WI38 (cell line): ENCODE measurements around the gene SFTPA2.
"Not testable (repeated sequence)": the region's sequence is repeated elsewhere in the genome, so short reads cannot be mapped to it uniquely, and the experiment has no call there.

Experiments
- H3K4me3 ChIP-seq: 2 replicates; pipeline ENCODE4 v1.5.1; 2011; ENCODE audit warnings: low read depth, mild to moderate bottlenecking, control low read depth, low read length
- CTCF ChIP-seq: IDR thresholded peaks from 2 replicates; pipeline ENCODE4 v1.5.1; 2012; ENCODE audit warnings: low read depth, mild to moderate bottlenecking, control low read depth, low read length

SFTPA2 gene

GRCh38 chr10:79522464-79522863 lies 37.7 kb downstream of the SFTPA2 start:
- not testable (repeated sequence) for H3K4me3 ChIP-seq

- not testable (repeated sequence) for H3K4me3 ChIP-seq
Measured at GRCh38 chr10:79521751-79522150, 38.5 kb downstream of the SFTPA2 start.

GRCh38 chr10:79517567-79517966 lies 42.6 kb downstream of the SFTPA2 start:
- H3K4me3 ChIP-seq, result not testable (repeated sequence)

GRCh38 chr10:79516532-79517205 lies 43.5 kb downstream of the SFTPA2 start:
- not testable (repeated sequence) for H3K4me3 ChIP-seq

GRCh38 chr10:79511891-79512583 lies 48.2 kb downstream of the SFTPA2 start, which contains the start of gene EIF5AL1:
Gene EIF5AL1, plus strand, starts transcription at chr10:79512533. Its CDS starts 117 bp downstream, at chr10:79512650.
- H3K4me3 ChIP-seq, result not testable (repeated sequence)

GRCh38 chr10:79509934-79510508 lies 50.2 kb downstream of the SFTPA2 start:
- H3K4me3 ChIP-seq, result not testable (repeated sequence)

- not testable (repeated sequence) for H3K4me3 ChIP-seq
Measured at GRCh38 chr10:79509306-79509933, 50.8 kb downstream of the SFTPA2 start.

GRCh38 chr10:79508245-79508644 lies 52.0 kb downstream of the SFTPA2 start:
- not testable (repeated sequence) for H3K4me3 ChIP-seq

GRCh38 chr10:79507440-79508167 lies 52.6 kb downstream of the SFTPA2 start:
- TF ChIP-seq CTCF, result no peak
- H3K4me3 ChIP-seq, result no peak overlapping the region
